Thymus (tissue), 11 donors: ENCODE measurements around the gene CST6. TPM values are rescaled to one million over a fixed set of nuclear protein-coding genes. Genes with fewer than 3 reads are reported as not detected.
A peak's percentile ranks its signal among the peaks of the same experiment; 100 is the strongest.

ENCODE experiments used
- DNase-seq, 9 donors: peaks; one replicate each; pipeline ENCODE4 v3.0.0-alpha.2; 2013; ENCODE audit warnings: low spot score in 9 of 9, low read depth in 6 of 9, missing footprints in 1 of 9
- H3K27ac ChIP-seq, 2 donors: one replicate each; pipeline ENCODE4 v1.5.1; 2013; ENCODE audit warnings: control low read depth in 1 of 2, low read depth in 1 of 2, low read length in 1 of 2, mild to moderate bottlenecking in 1 of 2, moderate library complexity in 1 of 2
- H3K27me3 ChIP-seq, 2 donors: one replicate each; pipeline ENCODE4 v1.5.1; 2013; ENCODE audit warnings: low read length in 1 of 2; ENCODE audit not compliant: control insufficient read depth in 2 of 2, insufficient read depth in 1 of 2
- H3K36me3 ChIP-seq, 2 donors: one replicate each; pipeline ENCODE4 v1.5.1; 2013; ENCODE audit warnings: low read length in 1 of 2, mild to moderate bottlenecking in 1 of 2, moderate library complexity in 1 of 2; ENCODE audit not compliant: control insufficient read depth in 2 of 2, insufficient read depth in 2 of 2
- H3K4me1 ChIP-seq, 2 donors: one replicate each; pipeline ENCODE4 v1.5.1; 2013; ENCODE audit warnings: low read length in 2 of 2; ENCODE audit not compliant: control insufficient read depth in 2 of 2, insufficient read depth in 2 of 2
- H3K4me3 ChIP-seq, 2 donors: one replicate each; pipeline ENCODE4 v1.5.1; 2013; ENCODE audit warnings: low read length in 2 of 2, control low read depth in 1 of 2, mild to moderate bottlenecking in 1 of 2
- H3K9me3 ChIP-seq, 2 donors: one replicate each; pipeline ENCODE4 v1.5.1; 2013; ENCODE audit warnings: low read length in 1 of 2, mild to moderate bottlenecking in 1 of 2; ENCODE audit not compliant: control insufficient read depth in 2 of 2, insufficient read depth in 1 of 2
- WGBS: extraction: QIAGEN DNeasy Blood & Tissue Kit; methylation state at CpG from one replicate; pipeline ENCODE4 v1.1.7; 2013; 5-methylcytosine and 5-hydroxymethylcytosine counted together
- polyA plus RNA-seq: library from polyadenylated mRNA; stranded (reverse); fragments of 200-250 nt; gene quantifications from one replicate; pipeline ENCODE4 v1.2.3, GENCODE V29; 2013
- total RNA-seq: library from RNA; stranded (reverse); fragments of 120-200 nt; gene quantifications from one replicate; pipeline ENCODE4 v1.2.4, GENCODE V29; 2013
- donor health status: healthy.

The CST6 gene
- total and polyA plus RNA-seq, 2 donors, result 0.66 to 23.0 TPM

GRCh38 chr11:66048547-66049323, 36.9 kb downstream of the CST6 start, which contains the start of gene GAL3ST3:
Gene GAL3ST3 (minus strand): TSS chr11:66049161. CDS start chr11:66045415, 3,746 bp downstream.
- Histone ChIP-seq H3K4me1 (peaks cover 14 to 51% of the 10 kb centered on the region in 2 donors), H3K27me3 (peaks cover 0 to 10% of the 10 kb centered on the region in 2 donors), H3K36me3 (peaks cover 0 to 8% of the 10 kb centered on the region in 2 donors), H3K9me3 (peaks cover 0 to 4% of the 10 kb centered on the region in 2 donors), H3K4me3 (peak within 1 kb of the TSS; percentile 17 to 19), H3K27ac (no peak within 1 kb of the TSS)
- peak in 4 of 9 donors; percentile 48 to 80 (median 56) for DNase-seq
- 18% methylated on average over 39 of the region's 39 CpGs for WGBS

DNA sequence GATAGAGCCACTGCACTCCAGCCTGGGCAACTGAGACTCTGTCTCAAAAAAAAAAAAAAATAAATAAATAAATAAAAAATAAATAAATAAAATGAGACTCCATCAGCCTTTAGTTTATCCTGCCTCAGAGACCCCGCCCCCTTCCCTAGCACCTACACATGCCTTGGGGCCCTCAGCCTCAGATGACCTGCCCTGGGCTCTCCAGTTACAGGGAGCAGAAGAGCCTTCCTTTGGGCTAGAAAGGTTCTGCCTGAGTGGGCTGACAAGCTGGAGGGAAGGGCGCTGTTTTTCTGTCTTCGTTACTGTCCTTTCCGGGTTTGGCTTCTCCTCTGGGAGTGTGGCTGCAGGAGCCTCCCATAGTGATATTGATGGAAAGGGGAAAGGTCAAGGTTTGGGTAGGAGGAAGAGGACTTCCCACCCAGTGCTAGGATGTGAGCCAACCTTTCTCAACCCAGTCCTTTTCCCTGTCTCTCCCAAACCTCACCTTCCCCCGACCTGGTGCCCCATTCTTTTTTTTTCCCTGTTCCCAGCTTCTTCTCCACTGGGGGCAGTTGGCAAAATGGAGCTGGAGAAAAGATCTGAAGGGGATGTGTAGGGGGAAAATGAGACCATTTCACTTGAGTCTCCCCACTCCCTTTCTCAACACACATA, 38.9 kb downstream of the CST6 start:
- Histone ChIP-seq H3K36me3 (peaks cover 7 to 27% of the 10 kb centered on the region in 2 donors), H3K27ac (peak overlapping the region in 1 of 2 donors; percentile 89), H3K4me3 (no peak overlapping the region), H3K4me1 (peaks cover 9 to 44% of the 10 kb centered on the region in 2 donors), H3K9me3 (peaks cover 0 to 4% of the 10 kb centered on the region in 2 donors), H3K27me3 (peaks cover 0 to 10% of the 10 kb centered on the region in 2 donors)
- 97% methylated on average over 5 of the region's 5 CpGs for WGBS
- DNase-seq, result no peak

- H3K4me3 ChIP-seq, result peak overlapping the region; percentile 66 to 100
- H3K27me3 ChIP-seq, result peaks cover 0 to 10% of the 10 kb centered on the region in 2 donors
- H3K9me3 ChIP-seq, result peaks cover 0 to 4% of the 10 kb centered on the region in 2 donors
- WGBS, result 43% methylated on average over 12 of the region's 12 CpGs
- no peak for DNase-seq
- H3K27ac ChIP-seq, result peak overlapping the region; percentile 86 to 89
- H3K4me1 ChIP-seq, result peaks cover 9 to 44% of the 10 kb centered on the region in 2 donors
- peaks cover 8 to 33% of the 10 kb centered on the region in 2 donors for H3K36me3 ChIP-seq
Observed at GRCh38 chr11:66051371-66051765, 39.6 kb downstream of the CST6 start.

GRCh38 chr11:66051766-66052663, 40.2 kb downstream of the CST6 start, which contains the start of gene SF3B2:
Gene SF3B2 (plus strand): TSS chr11:66052364. CDS start chr11:66052385, 21 bp downstream.
- peaks cover 9 to 44% of the 10 kb centered on the region in 2 donors for H3K4me1 ChIP-seq
- under 1% methylated on average over 84 of the region's 84 CpGs for WGBS
- peak within 1 kb of the TSS; percentile 66 to 100 for H3K4me3 ChIP-seq
- H3K27me3 ChIP-seq, result peaks cover 0 to 10% of the 10 kb centered on the region in 2 donors
- DNase-seq, result peak; percentile 87 to 98 (median 96)
- peaks cover 0 to 4% of the 10 kb centered on the region in 2 donors for H3K9me3 ChIP-seq
- H3K36me3 ChIP-seq, result peaks cover 14 to 40% of the 10 kb centered on the region in 2 donors
- H3K27ac ChIP-seq, result peak within 1 kb of the TSS; percentile 86 to 89

- Histone ChIP-seq H3K36me3 (peaks cover 20 to 46% of the 10 kb centered on the region in 2 donors), H3K27ac (peak overlapping the region in 1 of 2 donors; percentile 89), H3K4me1 (peaks cover 9 to 44% of the 10 kb centered on the region in 2 donors), H3K4me3 (peak overlapping the region; percentile 66 to 100), H3K27me3 (peaks cover 0 to 10% of the 10 kb centered on the region in 2 donors), H3K9me3 (peaks cover 0 to 4% of the 10 kb centered on the region in 2 donors)
- DNase-seq, result no peak
- 2% methylated on average over 17 of the region's 17 CpGs for WGBS
Observed at GRCh38 chr11:66052664-66052982, 40.8 kb downstream of the CST6 start.

GRCh38 chr11:66055021-66055420, 43.2 kb downstream of the CST6 start:
- WGBS, result 98% methylated on average over 7 of the region's 7 CpGs
- H3K4me3 ChIP-seq, result no peak overlapping the region
- peaks cover 6 to 27% of the 10 kb centered on the region in 2 donors for H3K4me1 ChIP-seq
- DNase-seq, result no peak
- H3K9me3 ChIP-seq, result peaks cover 0 to 4% of the 10 kb centered on the region in 2 donors
- H3K36me3 ChIP-seq, result peaks cover 43 to 69% of the 10 kb centered on the region in 2 donors
- no peak overlapping the region for H3K27ac ChIP-seq
- H3K27me3 ChIP-seq, result no peaks in the 10 kb centered on the region

- DNase-seq, result no peak
- peaks cover 0 to 4% of the 10 kb centered on the region in 2 donors for H3K9me3 ChIP-seq
- H3K4me1 ChIP-seq, result peaks cover 6 to 15% of the 10 kb centered on the region in 2 donors
- H3K36me3 ChIP-seq, result peaks cover 57 to 83% of the 10 kb centered on the region in 2 donors
- no peaks in the 10 kb centered on the region for H3K27me3 ChIP-seq
- H3K4me3 ChIP-seq, result no peak overlapping the region
- WGBS, result 95% methylated on average over 7 of the region's 7 CpGs
- H3K27ac ChIP-seq, result no peak overlapping the region
Observed at GRCh38 chr11:66056501-66056900, 44.7 kb downstream of the CST6 start.

- Histone ChIP-seq H3K4me3 (no peak overlapping the region), H3K9me3 (no peaks in the 10 kb centered on the region), H3K4me1 (no peaks in the 10 kb centered on the region), H3K36me3 (peaks cover 80 to 95% of the 10 kb centered on the region in 2 donors), H3K27ac (no peak overlapping the region), H3K27me3 (no peaks in the 10 kb centered on the region)
- WGBS, result 86% methylated on average over 8 of the region's 8 CpGs
- no peak for DNase-seq
Observed at GRCh38 chr11:66059966-66060680, 48.3 kb downstream of the CST6 start.
